T-cell (primary cell): ENCODE data around the gene COG5. TPM values are rescaled to one million over a fixed set of nuclear protein-coding genes. Genes with fewer than 3 reads are reported as not detected.
A peak's percentile ranks its signal among the peaks of the same experiment; 100 is the strongest.

Source experiments
- ATAC-seq, 4 experiments: fragments of 200-7000 bp in 3 of 4; fragments of 150-1000 bp in 1 of 4; cut with Tn5 transposase; replicated peaks in 1 of 4; 1 replicate in 3 of 4; 2 replicates in 1 of 4; pipeline ENCODE4 v1.10.0; 2021; ENCODE audit warnings: moderate library complexity in 3 of 4, mild to moderate bottlenecking in 2 of 4, moderate number of reproducible peaks in 1 of 4
- CTCF ChIA-PET, 2 donors: fragments of 300-600 bp; sonication (Branson Sonifier 250); formaldehyde crosslinking; loops; one replicate each; lab custom pipeline; 2022; ENCODE audit warnings: antibody characterized with exemption in 2 of 2; lab: Charles Lee
- POLR2A ChIA-PET, 2 donors: fragments of 300-600 bp; sonication (Branson Sonifier 250); formaldehyde crosslinking; loops; one replicate each; lab custom pipeline; 2022; ENCODE audit warnings: antibody characterized with exemption in 2 of 2; lab: Charles Lee
- DNase-seq, 35 experiments: peaks; one replicate each; pipeline versions ENCODE4 v3.0.0 to v3.0.0-alpha.2; 2013 to 2023
- H3K27ac ChIP-seq: one replicate; pipeline ENCODE4 v1.5.1; 2013; ENCODE audit warnings: low read length
- H3K27me3 ChIP-seq, 2 experiments: replicated peaks in 1 of 2; 1 replicate in 1 of 2; 2 replicates in 1 of 2; pipeline versions ENCODE4 v1.6.1 to v1.7.0; 2013; ENCODE audit warnings: low read length in 1 of 2, mixed read lengths in 1 of 2; ENCODE audit not compliant: control insufficient read depth in 2 of 2, insufficient read depth in 2 of 2; ENCODE audit errors: extremely low read depth in 1 of 2
- H3K36me3 ChIP-seq, 2 donors: 1 replicate in 1 of 2; 2 replicates in 1 of 2; pipeline versions ENCODE4 v1.6.1 to v1.7.0; 2013; ENCODE audit warnings: low read length in 1 of 2; ENCODE audit not compliant: control insufficient read depth in 2 of 2, insufficient read depth in 1 of 2; ENCODE audit errors: extremely low read depth in 1 of 2
- H3K4me1 ChIP-seq, 2 experiments: 1 replicate in 1 of 2; 2 replicates in 1 of 2; pipeline versions ENCODE4 v1.6.1 to v1.7.0; 2013; ENCODE audit warnings: low read length in 2 of 2, mixed read lengths in 1 of 2; ENCODE audit not compliant: insufficient read depth in 2 of 2, control insufficient read depth in 1 of 2; ENCODE audit errors: extremely low read depth in 1 of 2
- H3K4me3 ChIP-seq, 2 donors: 1 replicate in 1 of 2; 2 replicates in 1 of 2; pipeline versions ENCODE4 v1.5.1 to v1.7.0; 2013; ENCODE audit warnings: mild to moderate bottlenecking in 2 of 2, low read length in 1 of 2, moderate library complexity in 1 of 2; ENCODE audit not compliant: control insufficient read depth in 1 of 2; ENCODE audit errors: extremely low read depth in 1 of 2
- H3K9me3 ChIP-seq: 2 replicates; pipeline ENCODE4 v1.7.0; 2013
- H3K27ac Mint-ChIP-seq, 2 donors: one replicate each; pipeline ENCODE4 v1.8.0; 2020 to 2021; ENCODE audit warnings: mild to moderate bottlenecking in 2 of 2, mixed read lengths in 2 of 2
- H3K27me3 Mint-ChIP-seq, 2 donors: one replicate each; pipeline ENCODE4 v1.8.0; 2021 to 2022; ENCODE audit warnings: mixed read lengths in 2 of 2
- H3K36me3 Mint-ChIP-seq: one replicate; pipeline ENCODE4 v1.8.0; 2021; ENCODE audit warnings: mixed read lengths
- H3K4me1 Mint-ChIP-seq, 3 donors: one replicate each; pipeline ENCODE4 v1.8.0; 2020 to 2022; ENCODE audit warnings: mixed read lengths in 3 of 3, mild to moderate bottlenecking in 1 of 3
- H3K4me3 Mint-ChIP-seq, 3 donors: one replicate each; pipeline ENCODE4 v1.8.0; 2020 to 2022; ENCODE audit warnings: mild to moderate bottlenecking in 3 of 3, mixed read lengths in 3 of 3, moderate library complexity in 3 of 3
- H3K9me3 Mint-ChIP-seq, 3 donors: one replicate each; pipeline ENCODE4 v1.8.0; 2020 to 2022; ENCODE audit warnings: mixed read lengths in 3 of 3
- WGBS: methylation state at CpG from one replicate; pipeline ENCODE4 v1.1.5; 2013; ENCODE audit warnings: missing lambda C conversion rate; ENCODE audit not compliant: insufficient coverage; 5-methylcytosine and 5-hydroxymethylcytosine counted together
- total RNA-seq, 35 experiments: library from RNA in 6 of 35; stranded (reverse) in 6 of 35; fragments of 120-200 nt in 1 of 35; gene quantifications; one replicate each; pipeline versions ENCODE4 v1.2.1 to v1.2.4 and lab custom pipeline; 2013 to 2026

COG5 gene
- total RNA-seq, 5 donors from 2014 or later (not counting 1 experiment from before 2014, with no cell fraction given) = 37.3 to 83.8 (median 55.4) TPM

GRCh38 chr7:107291434-107291833, 272.3 kb downstream of the COG5 start:
- POLR2A ChIA-PET = interaction anchor here in 1 of 2 donors (0.5 kb wide), 1 partner anchor 427 kb away, joined by 3 read pairs; no protein-coding TSS in a partner anchor
- no peak for DNase-seq
- no CpG with 5 or more reads among the region's 1 CpG for WGBS
- no peak for ATAC-seq
- H3K4me1 ChIP-seq = no peaks in the 10 kb centered on the region
- H3K36me3 ChIP-seq = peaks cover 0 to 42% of the 10 kb centered on the region in 2 donors
- Mint-ChIP-seq H3K27me3 (no peaks in the 10 kb centered on the region), H3K27ac (peak overlapping the region in 1 of 2 donors; percentile 24), H3K9me3 (no peaks in the 10 kb centered on the region), H3K4me1 (no peaks in the 10 kb centered on the region), H3K4me3 (no peak overlapping the region), H3K36me3 (peaks cover 46% of the 10 kb centered on the region)
- no peak overlapping the region for H3K27ac ChIP-seq
- H3K4me3 ChIP-seq = no peak overlapping the region
- H3K9me3 ChIP-seq = no peaks in the 10 kb centered on the region
- H3K27me3 ChIP-seq = no peaks in the 10 kb centered on the region
- CTCF ChIA-PET = interaction anchor here in 1 of 2 donors (0.6 kb wide), 1 partner anchor 141 kb away, joined by 4 read pairs; no protein-coding TSS in a partner anchor

GRCh38 chr7:107286751-107287621, 276.7 kb downstream of the COG5 start:
- WGBS = 100% methylated on average over 2 of the region's 4 CpGs
- H3K36me3 Mint-ChIP-seq = peaks cover 41% of the 10 kb centered on the region
- ChIA-PET POLR2A (no interaction called here), CTCF (no interaction called here)
- Histone ChIP-seq H3K4me1 (no peaks in the 10 kb centered on the region), H3K27ac (no peak overlapping the region), H3K9me3 (no peaks in the 10 kb centered on the region), H3K36me3 (peaks cover 0 to 31% of the 10 kb centered on the region in 2 donors), H3K27me3 (no peaks in the 10 kb centered on the region), H3K4me3 (no peak overlapping the region)
- DNase-seq (no peak), ATAC-seq (no peak)
- H3K4me1 Mint-ChIP-seq = no peaks in the 10 kb centered on the region
- H3K27me3 Mint-ChIP-seq = no peaks in the 10 kb centered on the region
- H3K9me3 Mint-ChIP-seq = no peaks in the 10 kb centered on the region
- no peak overlapping the region for H3K4me3 Mint-ChIP-seq
- no peak overlapping the region for H3K27ac Mint-ChIP-seq

GRCh38 chr7:107284911-107285479, 278.7 kb downstream of the COG5 start:
- ChIA-PET CTCF (no interaction called here), POLR2A (no interaction called here)
- no peak overlapping the region for H3K4me3 Mint-ChIP-seq
- H3K36me3 Mint-ChIP-seq = peaks cover 35% of the 10 kb centered on the region
- H3K9me3 Mint-ChIP-seq = no peaks in the 10 kb centered on the region
- ATAC-seq (no peak), DNase-seq (no peak)
- Histone ChIP-seq H3K36me3 (peaks cover 0 to 17% of the 10 kb centered on the region in 2 donors), H3K4me1 (no peaks in the 10 kb centered on the region), H3K27ac (no peak overlapping the region), H3K27me3 (no peaks in the 10 kb centered on the region), H3K9me3 (no peaks in the 10 kb centered on the region), H3K4me3 (no peak overlapping the region)
- no peaks in the 10 kb centered on the region for H3K27me3 Mint-ChIP-seq
- WGBS = 93% methylated on average over 2 of the region's 4 CpGs
- no peaks in the 10 kb centered on the region for H3K4me1 Mint-ChIP-seq
- no peak overlapping the region for H3K27ac Mint-ChIP-seq

GRCh38 chr7:107277331-107277730, 286.4 kb downstream of the COG5 start:
- Mint-ChIP-seq H3K27me3 (no peaks in the 10 kb centered on the region), H3K9me3 (no peaks in the 10 kb centered on the region), H3K4me3 (no peak overlapping the region), H3K36me3 (peaks cover 43% of the 10 kb centered on the region), H3K4me1 (no peaks in the 10 kb centered on the region), H3K27ac (no peak overlapping the region)
- ATAC-seq (no peak), DNase-seq (no peak)
- Histone ChIP-seq H3K9me3 (no peaks in the 10 kb centered on the region), H3K4me1 (no peaks in the 10 kb centered on the region), H3K4me3 (no peak overlapping the region), H3K36me3 (peaks cover 0 to 5% of the 10 kb centered on the region in 2 donors), H3K27me3 (no peaks in the 10 kb centered on the region), H3K27ac (no peak overlapping the region)
- WGBS = no CpG with 5 or more reads among the region's 2 CpGs
- POLR2A ChIA-PET = no interaction called here
- CTCF ChIA-PET = no interaction called here

GRCh38 chr7:107276220-107276827, 287.4 kb downstream of the COG5 start:
- Mint-ChIP-seq H3K4me3 (no peak overlapping the region), H3K27ac (no peak overlapping the region), H3K9me3 (no peaks in the 10 kb centered on the region), H3K36me3 (peaks cover 37% of the 10 kb centered on the region), H3K4me1 (no peaks in the 10 kb centered on the region), H3K27me3 (no peaks in the 10 kb centered on the region)
- 97% methylated on average over 4 of the region's 4 CpGs for WGBS
- Histone ChIP-seq H3K27me3 (no peaks in the 10 kb centered on the region), H3K27ac (no peak overlapping the region), H3K4me3 (no peak overlapping the region), H3K9me3 (no peaks in the 10 kb centered on the region), H3K36me3 (peaks cover 0 to 3% of the 10 kb centered on the region in 2 donors), H3K4me1 (no peaks in the 10 kb centered on the region)
- POLR2A ChIA-PET = interaction anchor here in 1 of 2 donors (0.6 kb wide), 1 partner anchor 444 kb away, joined by 3 read pairs; no protein-coding TSS in a partner anchor
- ATAC-seq = no peak
- CTCF ChIA-PET = interaction anchor here (0.6 kb wide), 2 partner anchors 21 to 31 kb away, joined by 3 read pairs; no protein-coding TSS in a partner anchor
- DNase-seq = no peak

GRCh38 chr7:107274506-107274905, 289.2 kb downstream of the COG5 start:
- WGBS = 95% methylated on average over 4 of the region's 5 CpGs
- Histone ChIP-seq H3K36me3 (peaks cover 0 to 7% of the 10 kb centered on the region in 2 donors), H3K4me1 (no peaks in the 10 kb centered on the region), H3K9me3 (no peaks in the 10 kb centered on the region), H3K4me3 (no peak overlapping the region), H3K27ac (no peak overlapping the region), H3K27me3 (no peaks in the 10 kb centered on the region)
- Mint-ChIP-seq H3K4me1 (no peaks in the 10 kb centered on the region), H3K27ac (no peak overlapping the region), H3K9me3 (no peaks in the 10 kb centered on the region), H3K27me3 (no peaks in the 10 kb centered on the region), H3K36me3 (peaks cover 38% of the 10 kb centered on the region), H3K4me3 (no peak overlapping the region)
- ChIA-PET POLR2A (interaction anchor here in 1 of 2 donors (0.6 kb wide), 1 partner anchor 105 kb away, joined by 3 read pairs; no protein-coding TSS in a partner anchor), CTCF (interaction anchor here in 1 of 2 donors (0.6 kb wide), 1 partner anchor 16 kb away, joined by 3 read pairs; no protein-coding TSS in a partner anchor)
- DNase-seq (no peak), ATAC-seq (no peak)
